GM12878 (cell line): Measurements from ENCODE around the gene NFATC2. TPM values are rescaled to one million over a fixed set of nuclear protein-coding genes. Genes with fewer than 3 reads are reported as not detected.

ENCODE experiments used
- CBX3 ChIP-seq: fragments of 200-600 bp; sonication (generic); IDR thresholded peaks from 2 replicates; pipeline ENCODE4 v1.6.1; 2016; ENCODE audit warnings: low read depth, borderline replicate concordance
- EED ChIP-seq: sonication (generic); IDR thresholded peaks from 2 replicates; pipeline ENCODE4 v1.6.1; 2016; ENCODE audit warnings: antibody characterized with exemption, low read depth
- EP300 ChIP-seq, 2 experiments: fragments of 150-350 bp in 1 of 2; IDR thresholded peaks; 2 replicates each; pipeline ENCODE4 v1.6.1; 2011 to 2012; ENCODE audit warnings: low read depth in 2 of 2, low read length in 2 of 2, borderline replicate concordance in 1 of 2, improper control_type of control experiment in 1 of 2, inconsistent platforms in 1 of 2; ENCODE audit not compliant: control insufficient read depth in 1 of 2
- FOS ChIP-seq: IDR thresholded peaks from 3 replicates; pipeline ENCODE4 v1.6.1; 2011; ENCODE audit warnings: borderline replicate concordance; ENCODE audit not compliant: insufficient read length; ENCODE audit errors: extremely low read depth
- FOXK2 ChIP-seq: fragments of 450-650 bp; IDR thresholded peaks from 2 replicates; pipeline ENCODE4 v1.6.1; 2017; ENCODE audit warnings: mild to moderate bottlenecking, moderate library complexity
- GATAD2B ChIP-seq: fragments of 450-650 bp; conservative IDR thresholded peaks from 2 replicates; pipeline ENCODE4 v1.6.1; 2017; ENCODE audit warnings: low read depth, mild to moderate bottlenecking, moderate library complexity
- MEF2B ChIP-seq: fragments of 450-650 bp; IDR thresholded peaks from 2 replicates; pipeline ENCODE4 v1.6.1; 2018; ENCODE audit warnings: mild to moderate bottlenecking, moderate library complexity; ENCODE audit not compliant: partially characterized antibody, poor library complexity, severe bottlenecking
- MTA2 ChIP-seq: fragments of 450-650 bp; IDR thresholded peaks from 2 replicates; pipeline ENCODE4 v1.6.1; 2016; ENCODE audit warnings: low read depth, mild to moderate bottlenecking, moderate library complexity
- MXI1 ChIP-seq: fragments of 150-350 bp; IDR thresholded peaks from 2 replicates; pipeline ENCODE4 v1.6.1; 2011; ENCODE audit warnings: low read depth, mild to moderate bottlenecking, inconsistent platforms, low read length, improper control_type of control experiment
- NFYB ChIP-seq: IDR thresholded peaks from 2 replicates; pipeline ENCODE4 v1.6.1; 2011; ENCODE audit warnings: low read depth, mild to moderate bottlenecking, low read length, improper control_type of control experiment, moderate library complexity; ENCODE audit not compliant: insufficient read depth
- NKRF ChIP-seq: fragments of 450-650 bp; conservative IDR thresholded peaks from 2 replicates; pipeline ENCODE4 v1.6.1; 2017; ENCODE audit warnings: mild to moderate bottlenecking, moderate library complexity
- NR2C1 ChIP-seq: fragments of 450-650 bp; IDR thresholded peaks from 2 replicates; pipeline ENCODE4 v1.6.1; 2017; ENCODE audit warnings: antibody characterized with exemption, mild to moderate bottlenecking, moderate library complexity
- NR2F1 ChIP-seq: fragments of 450-650 bp; conservative IDR thresholded peaks from 2 replicates; pipeline ENCODE4 v1.6.1; 2017; ENCODE audit warnings: mild to moderate bottlenecking
- POLR2AphosphoS5 ChIP-seq: IDR thresholded peaks from 2 replicates; pipeline ENCODE4 v1.6.1; 2011; ENCODE audit warnings: mild to moderate bottlenecking, low read length, inconsistent platforms
- RUNX3 ChIP-seq: IDR thresholded peaks from 2 replicates; pipeline ENCODE4 v1.6.1; 2012; ENCODE audit warnings: low read length, inconsistent platforms
- SIN3A ChIP-seq: IDR thresholded peaks from 2 replicates; pipeline ENCODE4 v1.6.1; 2012; ENCODE audit warnings: low read depth, low read length, improper control_type of control experiment
- SMARCA5 ChIP-seq: fragments of 450-650 bp; IDR thresholded peaks from 2 replicates; pipeline ENCODE4 v1.6.1; 2017; ENCODE audit warnings: mild to moderate bottlenecking
- SREBF1 ChIP-seq: IDR thresholded peaks from 2 replicates; pipeline ENCODE4 v1.6.1; 2012; ENCODE audit warnings: mild to moderate bottlenecking, low read length
- SUPT20H ChIP-seq: IDR thresholded peaks from 2 replicates; pipeline ENCODE4 v1.6.1; 2011; ENCODE audit warnings: low read depth, mild to moderate bottlenecking, low read length, moderate library complexity, borderline replicate concordance; ENCODE audit not compliant: control insufficient read depth
- TARDBP ChIP-seq: IDR thresholded peaks from 2 replicates; pipeline ENCODE4 v1.6.1; 2016; ENCODE audit warnings: borderline replicate concordance
- TBL1XR1 ChIP-seq: IDR thresholded peaks from 2 replicates; pipeline ENCODE4 v1.6.1; 2012; ENCODE audit warnings: low read depth, low read length, improper control_type of control experiment
- TCF12 ChIP-seq: IDR thresholded peaks from 2 replicates; pipeline ENCODE4 v1.6.1; 2011; ENCODE audit warnings: low read depth, mild to moderate bottlenecking, low read length
- TCF3 ChIP-seq: IDR thresholded peaks from 2 replicates; pipeline ENCODE4 v1.6.1; 2012; ENCODE audit warnings: low read depth, mild to moderate bottlenecking, low read length, borderline replicate concordance; ENCODE audit not compliant: insufficient read depth
- ZNF207 ChIP-seq: fragments of 450-650 bp; IDR thresholded peaks from 2 replicates; pipeline ENCODE4 v1.6.1; 2014; ENCODE audit warnings: antibody characterized with exemption, mild to moderate bottlenecking, borderline replicate concordance
- ZNF384 ChIP-seq: IDR thresholded peaks from 2 replicates; pipeline ENCODE4 v1.6.1; 2012; ENCODE audit warnings: low read depth, mild to moderate bottlenecking, low read length, improper control_type of control experiment, borderline replicate concordance
- ZZZ3 ChIP-seq: IDR thresholded peaks from 2 replicates; pipeline ENCODE4 v1.6.1; 2011; ENCODE audit warnings: low read depth; ENCODE audit not compliant: control insufficient read depth, insufficient read length
- polyA plus RNA-seq, 11 experiments: library from polyadenylated mRNA; depleted of rRNA in 4 of 11; unstranded in 6 of 11; stranded (reverse) in 5 of 11; fragments of >200 nt; fragmentation: Nextera tagmentation in 4 of 11; fragmentation: Illumina TruSeq in 1 of 11; extraction: Ambion mirVana in 4 of 11; extraction: Trizol in 1 of 11; gene quantifications; 1 replicate in 1 of 11; 2 replicates in 10 of 11; pipeline versions ENCODE4 v1.2.1 to v1.2.3, GENCODE V29; 2011 to 2016; ENCODE audit warnings: inconsistent platforms in 2 of 11, missing spikeins in 2 of 11, low read depth in 1 of 11
- total RNA-seq, 4 experiments: library from RNA; depleted of rRNA in 3 of 4; stranded (reverse); fragments of >200 nt in 3 of 4; fragmentation: Illumina TruSeq in 1 of 4; extraction: Trizol in 1 of 4; gene quantifications; 2 replicates each; pipeline versions ENCODE4 v1.2.1 to v1.2.3, GENCODE V29; 2013 to 2021
- TF ChIP-seq, protein P1 (sequence below): fragments of 450-650 bp; formaldehyde crosslinking; IDR thresholded peaks from 2 replicates; pipeline ENCODE4 v1.4.0; 2020; ENCODE audit warnings: mild to moderate bottlenecking, moderate library complexity

Gene NFATC2
- total and polyA plus RNA-seq, 10 of the 15 experiments (the other 5 are each of a cell fraction or from before 2014, with no cell fraction given), result 3.3 to 20.0 (median 7.3) TPM

- TF ChIP-seq TCF3 (peak; percentile 39; the same call in 1 of the 2 replicates), NR2F1 (peak; percentile 92), MEF2B (peak; percentile 39), POLR2AphosphoS5 (no peak), NR2C1 (no peak), NFYB (no peak), RUNX3 (0 out of 2 replicates have a peak, but pooled peaks have one; percentile 9), SMARCA5 (peak; percentile 81), MXI1 (0 out of 2 replicates have a peak, but pooled peaks have one; percentile 16), FOXK2 (no peak), TBL1XR1 (no peak), TCF12 (0 out of 2 replicates have a peak, but pooled peaks have one; percentile 12), ZZZ3 (no peak), FOS (no peak), MTA2 (peak; percentile 94), SIN3A (no peak), SUPT20H (no peak), EP300 (IDR thresholded peaks at IDR 0.05; ENCODE audit: borderline replicate concordance in 1 of 2, control insufficient read depth in 1 of 2, low read depth in 2 of 2, low read length in 2 of 2) (peak; percentile 89 to 94; a peak in 3 of 4 replicates), GATAD2B (peak; percentile 87), EED (peak; percentile 89), SREBF1 (no peak), ZNF207 (no peak), TARDBP (no peak), ZNF384 (no peak), NKRF (no peak), CBX3 (no peak)
- TF ChIP-seq, protein P1, sequence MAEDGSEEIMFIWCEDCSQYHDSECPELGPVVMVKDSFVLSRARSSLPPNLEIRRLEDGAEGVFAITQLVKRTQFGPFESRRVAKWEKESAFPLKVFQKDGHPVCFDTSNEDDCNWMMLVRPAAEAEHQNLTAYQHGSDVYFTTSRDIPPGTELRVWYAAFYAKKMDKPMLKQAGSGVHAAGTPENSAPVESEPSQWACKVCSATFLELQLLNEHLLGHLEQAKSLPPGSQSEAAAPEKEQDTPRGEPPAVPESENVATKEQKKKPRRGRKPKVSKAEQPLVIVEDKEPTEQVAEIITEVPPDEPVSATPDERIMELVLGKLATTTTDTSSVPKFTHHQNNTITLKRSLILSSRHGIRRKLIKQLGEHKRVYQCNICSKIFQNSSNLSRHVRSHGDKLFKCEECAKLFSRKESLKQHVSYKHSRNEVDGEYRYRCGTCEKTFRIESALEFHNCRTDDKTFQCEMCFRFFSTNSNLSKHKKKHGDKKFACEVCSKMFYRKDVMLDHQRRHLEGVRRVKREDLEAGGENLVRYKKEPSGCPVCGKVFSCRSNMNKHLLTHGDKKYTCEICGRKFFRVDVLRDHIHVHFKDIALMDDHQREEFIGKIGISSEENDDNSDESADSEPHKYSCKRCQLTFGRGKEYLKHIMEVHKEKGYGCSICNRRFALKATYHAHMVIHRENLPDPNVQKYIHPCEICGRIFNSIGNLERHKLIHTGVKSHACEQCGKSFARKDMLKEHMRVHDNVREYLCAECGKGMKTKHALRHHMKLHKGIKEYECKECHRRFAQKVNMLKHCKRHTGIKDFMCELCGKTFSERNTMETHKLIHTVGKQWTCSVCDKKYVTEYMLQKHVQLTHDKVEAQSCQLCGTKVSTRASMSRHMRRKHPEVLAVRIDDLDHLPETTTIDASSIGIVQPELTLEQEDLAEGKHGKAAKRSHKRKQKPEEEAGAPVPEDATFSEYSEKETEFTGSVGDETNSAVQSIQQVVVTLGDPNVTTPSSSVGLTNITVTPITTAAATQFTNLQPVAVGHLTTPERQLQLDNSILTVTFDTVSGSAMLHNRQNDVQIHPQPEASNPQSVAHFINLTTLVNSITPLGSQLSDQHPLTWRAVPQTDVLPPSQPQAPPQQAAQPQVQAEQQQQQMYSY, result no peak
These were observed 61.8 kb downstream of the NFATC2 start (continued) for GRCh38 chr20:51480507-51481270.
